AG04449 (cell line): ENCODE results near the gene SMIM38.

ENCODE experiments used
- CTCF ChIA-PET: fragments of 350-600 bp; formaldehyde crosslinking; extraction: SDS; loops from one replicate; lab custom pipeline; 2021; ENCODE audit warnings: antibody characterized with exemption; lab: Yijun Ruan, JAX
- POLR2A ChIA-PET: fragments of 400-600, 350-600 bp; formaldehyde crosslinking; extraction: SDS; loops from one replicate; lab custom pipeline; 2020; ENCODE audit warnings: antibody characterized with exemption, inconsistent platforms; lab: Yijun Ruan, JAX
- DNase-seq: peaks from one replicate; pipeline ENCODE4 v3.0.0-alpha.2; 2010; ENCODE audit warnings: low read depth, low spot score
- H3K4me3 ChIP-seq: 2 replicates; pipeline ENCODE4 v1.5.1; 2011; ENCODE audit warnings: low read depth, mild to moderate bottlenecking, control low read depth, low read length
- CTCF ChIP-seq: IDR thresholded peaks from one replicate; pipeline ENCODE4 v1.5.1; 2011; ENCODE audit warnings: mild to moderate bottlenecking, moderate library complexity, low read length, control low read depth, inconsistent platforms; ENCODE audit not compliant: insufficient read depth; ENCODE audit errors: missing control alignments

The SMIM38 gene

DNA sequence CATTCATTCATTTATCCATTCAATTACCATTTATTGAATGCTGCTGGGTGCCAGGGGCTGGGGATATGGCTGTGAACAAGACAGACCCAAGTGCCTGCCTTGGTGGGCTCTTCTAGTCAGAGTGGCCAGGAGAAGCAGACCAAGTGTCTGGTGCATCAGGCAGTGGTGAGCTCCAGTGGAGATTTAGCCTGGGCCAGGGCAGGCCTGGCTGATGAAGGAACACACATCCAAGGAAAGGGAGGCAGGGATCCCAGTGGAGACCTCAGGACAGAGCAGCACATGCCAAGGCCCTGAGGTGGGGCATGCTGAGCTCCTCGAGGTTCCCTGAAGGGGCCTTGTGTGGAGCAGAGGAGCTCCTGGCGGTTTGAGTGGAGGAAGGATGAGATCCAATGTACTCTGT is 46.6 kb upstream of the SMIM38 start:
- ChIA-PET POLR2A (no interaction called here), CTCF (interaction anchor here (1.1 to 13.0 kb wide), 4 partner anchors 20 to 561 kb away, joined by 3 to 188 read pairs (median 4); no protein-coding TSS in a partner anchor)
- no peak overlapping the region for H3K4me3 ChIP-seq
- no peak for TF ChIP-seq CTCF
- DNase-seq = no peak

DNA sequence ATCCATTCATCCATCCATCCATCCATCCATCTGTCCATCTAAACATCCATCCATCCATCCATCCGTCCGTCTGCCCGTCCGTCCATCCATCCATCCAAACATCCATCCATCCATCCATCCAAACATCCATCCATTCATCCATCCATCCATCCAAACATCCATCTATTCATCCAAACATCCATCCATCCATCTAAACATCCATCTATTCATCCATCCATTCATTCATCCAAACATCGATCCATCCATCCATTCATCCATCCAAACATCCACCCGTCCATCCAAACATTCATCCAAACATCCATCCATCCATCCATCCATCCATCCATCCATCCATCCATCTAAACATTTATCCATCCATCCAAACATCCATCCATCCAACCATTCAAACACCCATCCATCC is 45.3 kb upstream of the SMIM38 start:
- no peak for DNase-seq
- no peak for TF ChIP-seq CTCF
- H3K4me3 ChIP-seq = no peak overlapping the region
- POLR2A ChIA-PET = no interaction called here
- CTCF ChIA-PET = interaction anchor here (13.0 kb wide), 1 partner anchor 559 kb away, joined by 188 read pairs; no protein-coding TSS in a partner anchor

DNA sequence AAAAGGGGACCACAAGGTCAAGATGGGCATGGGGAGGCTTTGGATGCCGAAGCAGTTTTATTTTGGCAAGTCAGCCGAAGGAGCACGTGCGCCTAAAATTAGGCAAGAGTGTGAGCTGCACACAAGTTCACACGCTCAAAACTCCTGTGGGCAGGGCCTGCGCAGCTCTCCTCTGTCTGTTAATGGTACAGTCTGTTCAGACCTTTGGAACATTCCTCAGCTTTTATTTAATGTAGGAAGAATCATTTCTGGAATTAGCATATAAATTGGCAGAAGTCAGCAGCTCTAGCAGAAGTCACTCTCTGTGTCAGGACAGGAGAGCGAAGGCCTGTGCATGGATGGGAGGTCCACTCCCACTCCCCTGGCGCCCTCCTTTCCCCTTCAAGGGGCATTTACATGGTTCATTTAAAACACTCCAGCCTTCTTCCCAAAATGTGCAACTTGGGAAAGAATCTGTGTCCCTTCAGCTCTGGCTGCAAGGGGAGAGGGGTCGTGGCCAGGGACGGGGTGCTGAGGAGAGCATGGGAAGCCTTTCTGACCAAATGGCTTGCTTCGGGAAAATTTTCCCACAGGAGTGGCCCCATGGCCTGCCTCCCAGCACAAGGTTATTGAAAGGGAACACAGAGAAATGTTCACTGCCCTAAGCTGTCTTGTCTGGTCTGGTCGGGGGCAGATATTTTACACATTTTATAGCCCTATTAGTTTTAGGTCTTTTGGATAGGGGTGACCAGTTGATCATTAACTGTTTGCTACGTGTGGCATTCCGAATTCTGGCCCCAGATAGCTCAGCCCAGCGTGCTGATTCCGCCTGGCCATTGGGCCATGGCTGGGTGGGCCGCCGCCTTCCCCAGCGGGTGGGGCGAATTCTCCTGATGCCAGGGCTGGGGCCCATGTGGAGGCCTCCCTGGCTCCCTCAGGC is 43.9 kb upstream of the SMIM38 start:
- no peak for TF ChIP-seq CTCF
- CTCF ChIA-PET = interaction anchor here (0.6 to 2.3 kb wide), 3 partner anchors 20 to 558 kb away, joined by 3 to 17 read pairs (median 3); no protein-coding TSS in a partner anchor
- DNase-seq = no peak
- no peak overlapping the region for H3K4me3 ChIP-seq
- POLR2A ChIA-PET = no interaction called here

GRCh38 chr11:69113226-69113625 is 42.5 kb upstream of the SMIM38 start:
- no peak for TF ChIP-seq CTCF
- DNase-seq = no peak
- POLR2A ChIA-PET = no interaction called here
- no peak overlapping the region for H3K4me3 ChIP-seq
- CTCF ChIA-PET = interaction anchor here (1.1 to 3.5 kb wide), 4 partner anchors 12 to 557 kb away, joined by 3 to 24 read pairs (median 13); no protein-coding TSS in a partner anchor

DNA sequence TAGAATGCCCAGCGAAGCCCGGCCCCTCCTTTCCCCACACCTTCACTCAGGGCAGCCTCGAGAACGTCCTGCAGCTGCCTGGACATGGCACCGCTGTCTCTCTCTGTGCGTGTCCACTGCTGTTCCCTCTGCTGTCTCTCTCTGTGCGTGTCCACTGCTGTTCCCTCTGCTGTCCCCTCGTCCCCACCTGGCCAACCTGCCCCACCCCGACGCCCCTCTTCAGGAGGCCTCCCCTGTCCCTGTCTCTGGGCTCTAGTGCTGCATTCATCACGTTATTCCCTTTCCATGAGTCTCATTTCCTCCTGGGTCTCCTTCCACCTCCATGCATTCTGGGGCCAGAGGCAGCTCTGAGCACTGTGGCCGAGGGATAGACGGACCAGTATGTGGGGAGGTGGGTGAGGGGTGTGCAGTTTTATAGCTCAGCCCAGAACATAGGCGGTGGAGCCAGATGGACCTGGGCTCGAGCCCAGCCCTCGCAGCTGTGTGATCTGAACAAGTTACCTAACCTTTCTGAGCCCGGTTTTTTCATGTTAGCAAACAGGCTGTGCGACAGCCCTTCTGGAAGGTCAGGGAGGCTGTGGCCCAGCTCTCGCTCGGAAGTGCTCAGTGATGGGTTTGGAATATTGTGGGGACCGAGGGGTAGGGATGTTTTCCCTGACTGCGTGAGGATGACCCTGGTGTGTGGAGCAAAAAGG is 41.9 kb upstream of the SMIM38 start:
- ChIA-PET CTCF (interaction anchor here (0.9 to 3.5 kb wide), 5 partner anchors 12 to 557 kb away, joined by 3 to 24 read pairs (median 9); no protein-coding TSS in a partner anchor), POLR2A (no interaction called here)
- H3K4me3 ChIP-seq = no peak overlapping the region
- no peak for DNase-seq
- TF ChIP-seq CTCF = no peak
